Lower leg skin (tissue), 3 donors: ENCODE results near the gene OSBPL2.

ENCODE experiments used
- POLR2A ChIP-seq, 2 donors: fragments of 450-650 bp; IDR thresholded peaks; one replicate each; pipeline ENCODE4 v1.6.1; 2016 to 2017; ENCODE audit warnings: antibody characterized with exemption in 2 of 2, mild to moderate bottlenecking in 1 of 2, moderate library complexity in 1 of 2
- TF ChIP-seq, protein P1 (sequence below), 3 donors: fragments of 450-650 bp; IDR thresholded peaks; one replicate each; pipeline ENCODE4 v1.5.1; 2016; ENCODE audit warnings: antibody characterized with exemption in 3 of 3, mild to moderate bottlenecking in 3 of 3, moderate library complexity in 2 of 3

DNA sequence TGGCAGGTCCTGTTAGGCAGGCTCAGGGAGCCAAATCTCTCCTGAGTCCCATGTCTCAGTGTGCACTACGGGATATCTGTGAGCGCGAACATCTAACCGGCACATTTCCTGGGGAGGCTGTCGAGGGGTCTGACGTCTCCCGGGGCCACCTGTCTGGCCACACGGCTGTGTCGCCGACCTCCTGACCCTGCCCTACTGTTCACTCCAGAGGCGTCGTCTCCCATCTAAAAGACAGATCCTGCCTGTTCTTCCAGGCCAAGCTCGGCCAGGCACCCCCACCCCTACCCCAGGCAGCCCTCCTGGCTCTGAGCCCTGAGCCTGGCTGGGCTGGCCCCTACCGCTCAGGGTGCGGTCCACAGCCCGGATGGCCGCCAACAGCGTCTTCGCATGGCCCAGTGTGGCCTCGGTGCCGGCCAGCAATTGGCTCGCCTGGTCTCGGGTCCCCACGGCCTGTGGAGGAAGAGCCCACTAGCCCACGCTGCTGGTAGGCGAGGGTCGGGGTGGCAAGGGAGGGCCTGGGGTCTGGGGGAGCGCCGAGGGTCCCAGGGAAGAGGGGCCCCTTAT lies 81.1 kb downstream of the OSBPL2 start:
- TF ChIP-seq, protein P1, sequence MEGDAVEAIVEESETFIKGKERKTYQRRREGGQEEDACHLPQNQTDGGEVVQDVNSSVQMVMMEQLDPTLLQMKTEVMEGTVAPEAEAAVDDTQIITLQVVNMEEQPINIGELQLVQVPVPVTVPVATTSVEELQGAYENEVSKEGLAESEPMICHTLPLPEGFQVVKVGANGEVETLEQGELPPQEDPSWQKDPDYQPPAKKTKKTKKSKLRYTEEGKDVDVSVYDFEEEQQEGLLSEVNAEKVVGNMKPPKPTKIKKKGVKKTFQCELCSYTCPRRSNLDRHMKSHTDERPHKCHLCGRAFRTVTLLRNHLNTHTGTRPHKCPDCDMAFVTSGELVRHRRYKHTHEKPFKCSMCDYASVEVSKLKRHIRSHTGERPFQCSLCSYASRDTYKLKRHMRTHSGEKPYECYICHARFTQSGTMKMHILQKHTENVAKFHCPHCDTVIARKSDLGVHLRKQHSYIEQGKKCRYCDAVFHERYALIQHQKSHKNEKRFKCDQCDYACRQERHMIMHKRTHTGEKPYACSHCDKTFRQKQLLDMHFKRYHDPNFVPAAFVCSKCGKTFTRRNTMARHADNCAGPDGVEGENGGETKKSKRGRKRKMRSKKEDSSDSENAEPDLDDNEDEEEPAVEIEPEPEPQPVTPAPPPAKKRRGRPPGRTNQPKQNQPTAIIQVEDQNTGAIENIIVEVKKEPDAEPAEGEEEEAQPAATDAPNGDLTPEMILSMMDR (IDR thresholded peaks at IDR 0.05) = no peak
- TF ChIP-seq POLR2A (IDR thresholded peaks at IDR 0.05) = no peak
